Muscle of leg (tissue), 11 donors: Measurements from ENCODE around the gene BCAN. TPM values are rescaled to one million over a fixed set of nuclear protein-coding genes. Genes with fewer than 3 reads are reported as not detected.
A peak's percentile ranks its signal among the peaks of the same experiment; 100 is the strongest.

Source experiments
- DNase-seq: peaks from one replicate; pipeline ENCODE4 v3.0.0; 2013
- H3K27ac ChIP-seq: one replicate; pipeline ENCODE4 v1.5.1; 2013; ENCODE audit warnings: mild to moderate bottlenecking, low read length, control low read depth
- H3K27me3 ChIP-seq: one replicate; pipeline ENCODE4 v1.6.1; 2013; ENCODE audit warnings: low read length; ENCODE audit not compliant: control insufficient read depth, insufficient read depth
- H3K36me3 ChIP-seq: one replicate; pipeline ENCODE4 v1.6.1; 2013; ENCODE audit warnings: low read length; ENCODE audit not compliant: control insufficient read depth, insufficient read depth
- H3K4me1 ChIP-seq: one replicate; pipeline ENCODE4 v1.6.1; 2013; ENCODE audit warnings: low read length; ENCODE audit not compliant: control insufficient read depth, insufficient read depth
- H3K4me3 ChIP-seq: one replicate; pipeline ENCODE4 v1.5.1; 2013; ENCODE audit warnings: low read length, control low read depth
- H3K9me3 ChIP-seq: replicated peaks from 2 replicates; pipeline ENCODE4 v1.6.1; 2013; ENCODE audit warnings: low read depth, low read length; ENCODE audit not compliant: control insufficient read depth
- WGBS: methylation state at CpG from one replicate; pipeline ENCODE4 v1.1.5; 2013; ENCODE audit warnings: missing lambda C conversion rate; ENCODE audit not compliant: insufficient coverage; 5-methylcytosine and 5-hydroxymethylcytosine counted together
- polyA plus RNA-seq, 8 donors: library from polyadenylated mRNA; unstranded; fragments of 120-200 nt; gene quantifications; one replicate each; pipeline versions ENCODE4 v1.2.1 to v1.2.3, GENCODE V29; 2013; ENCODE audit warnings: inconsistent platforms in 1 of 8, low replicate concordance in 1 of 8; ENCODE audit not compliant: insufficient read length in 8 of 8, insufficient read depth in 1 of 8
- total RNA-seq: library from RNA; stranded (reverse); fragments of 120-200 nt; gene quantifications from one replicate; pipeline ENCODE4 v1.2.4, GENCODE V29; 2013

Gene BCAN
- total and polyA plus RNA-seq, 9 donors, result 0.58 to 4.8 (median 2.9) TPM

- DNase-seq, result peak; percentile 97
- Histone ChIP-seq H3K27me3 (peaks cover 35% of the 10 kb centered on the region), H3K4me3 (peak overlapping the region; percentile 75), H3K9me3 (no peaks in the 10 kb centered on the region), H3K36me3 (no peaks in the 10 kb centered on the region), H3K4me1 (peaks cover 92% of the 10 kb centered on the region), H3K27ac (peak overlapping the region; percentile 94)
- 2% methylated on average over 27 of the region's 29 CpGs for WGBS
Measured at GRCh38 chr1:156706657-156707416, 64.9 kb downstream of the BCAN start.

GRCh38 chr1:156707417-156708217 is 65.7 kb downstream of the BCAN start:
- Histone ChIP-seq H3K4me1 (peaks cover 98% of the 10 kb centered on the region), H3K27me3 (peaks cover 35% of the 10 kb centered on the region), H3K4me3 (no peak overlapping the region), H3K9me3 (no peaks in the 10 kb centered on the region), H3K36me3 (no peaks in the 10 kb centered on the region), H3K27ac (peak overlapping the region; percentile 94)
- peak; percentile 95 for DNase-seq
- WGBS, result 0% methylated on average over 1 of the region's 8 CpGs

- no peaks in the 10 kb centered on the region for H3K36me3 ChIP-seq
- H3K27ac ChIP-seq, result peak overlapping the region; percentile 94
- peaks cover 94% of the 10 kb centered on the region for H3K4me1 ChIP-seq
- WGBS, result 18% methylated on average over 2 of the region's 4 CpGs
- no peaks in the 10 kb centered on the region for H3K9me3 ChIP-seq
- peaks cover 31% of the 10 kb centered on the region for H3K27me3 ChIP-seq
- peak; percentile 64 for DNase-seq
- no peak overlapping the region for H3K4me3 ChIP-seq
Measured at GRCh38 chr1:156708218-156708661, 66.3 kb downstream of the BCAN start.

- H3K4me3 ChIP-seq, result no peak overlapping the region
- H3K4me1 ChIP-seq, result peaks cover 86% of the 10 kb centered on the region
- H3K36me3 ChIP-seq, result no peaks in the 10 kb centered on the region
Measured at GRCh38 chr1:156709031-156709430, 67.1 kb downstream of the BCAN start.

More at GRCh38 chr1:156709031-156709430, 67.1 kb downstream of the BCAN start:
- WGBS, result 30% methylated on average over 3 of the region's 4 CpGs
- Histone ChIP-seq H3K27ac (peak overlapping the region; percentile 94), H3K9me3 (no peaks in the 10 kb centered on the region), H3K27me3 (peaks cover 24% of the 10 kb centered on the region)
- peak; percentile 29 for DNase-seq

Other genes starting within 250 kb of the BCAN start
- 16.8 TPM for gene MEF2D, start 141.3 kb upstream of the BCAN start, total RNA-seq
- gene MEF2D, start 141.3 kb upstream of the BCAN start, polyA plus RNA-seq, result 10 to 100 TPM; 48.8 to 75.3 (median 60.8) TPM
- gene IQGAP3, start 69.6 kb upstream of the BCAN start, total RNA-seq, result 5.3 TPM
- gene IQGAP3, start 69.6 kb upstream of the BCAN start, polyA plus RNA-seq, result 10 to 100 TPM in 2 of 8 donors, 1 to 10 TPM in 6; 5.7 to 11.8 (median 8.7) TPM
- gene TTC24, start 62.4 kb upstream of the BCAN start, total RNA-seq, result 0.09 TPM
- under 1 TPM; 0.05 to 0.61 (median 0.20) TPM for gene TTC24, start 62.4 kb upstream of the BCAN start, polyA plus RNA-seq
- gene NAXE, start 50.3 kb upstream of the BCAN start, total RNA-seq, result 36.0 TPM
- gene NAXE, start 50.3 kb upstream of the BCAN start, polyA plus RNA-seq, result 10 to 100 TPM; 24.9 to 33.9 (median 28.6) TPM
- gene GPATCH4, start 40.6 kb upstream of the BCAN start, total RNA-seq, result 10.6 TPM
- gene GPATCH4, start 40.6 kb upstream of the BCAN start, polyA plus RNA-seq, result 10 to 100 TPM; 23.7 to 32.9 (median 28.3) TPM
- gene HAPLN2, start 22.7 kb upstream of the BCAN start, total RNA-seq, result 0.44 TPM
- under 1 TPM; 0.11 to 0.75 (median 0.41) TPM for gene HAPLN2, start 22.7 kb upstream of the BCAN start, polyA plus RNA-seq
- gene NES, start 35.3 kb downstream of the BCAN start, total RNA-seq, result 590 TPM
- gene NES, start 35.3 kb downstream of the BCAN start, polyA plus RNA-seq, result 1,000 to 10,000 TPM in 3 of 8 donors, 100 to 1,000 TPM in 5; 662 to 1,263 (median 888) TPM
- 268 TPM for gene CRABP2, start 63.5 kb downstream of the BCAN start, total RNA-seq
- 100 to 1,000 TPM; 209 to 376 (median 271) TPM for gene CRABP2, start 63.5 kb downstream of the BCAN start, polyA plus RNA-seq
- 13.9 TPM for gene METTL25B, start 86.4 kb downstream of the BCAN start, total RNA-seq
- gene METTL25B, start 86.4 kb downstream of the BCAN start, polyA plus RNA-seq, result 10 to 100 TPM; 13.9 to 24.7 (median 18.6) TPM
- gene ISG20L2, start 86.6 kb downstream of the BCAN start, total RNA-seq, result 14.0 TPM
- 10 to 100 TPM; 20.7 to 29.4 (median 25.3) TPM for gene ISG20L2, start 86.6 kb downstream of the BCAN start, polyA plus RNA-seq
- 65.0 TPM for gene MRPL24, start 99.0 kb downstream of the BCAN start, total RNA-seq
- gene MRPL24, start 99.0 kb downstream of the BCAN start, polyA plus RNA-seq, result 10 to 100 TPM; 64.7 to 74.0 (median 69.1) TPM
- gene HDGF, start 109.6 kb downstream of the BCAN start, total RNA-seq, result 123 TPM
- gene HDGF, start 109.6 kb downstream of the BCAN start, polyA plus RNA-seq, result 100 to 1,000 TPM; 145 to 184 (median 166) TPM
- gene PRCC, start 125.4 kb downstream of the BCAN start, total RNA-seq, result 22.7 TPM
- 10 to 100 TPM; 55.8 to 75.7 (median 63.4) TPM for gene PRCC, start 125.4 kb downstream of the BCAN start, polyA plus RNA-seq
- 0.71 TPM for gene SH2D2A, start 174.7 kb downstream of the BCAN start, total RNA-seq
- 1 to 10 TPM in 4 of 8 donors, under 1 TPM in 4; 0.61 to 1.4 (median 0.98) TPM for gene SH2D2A, start 174.7 kb downstream of the BCAN start, polyA plus RNA-seq
- gene INSRR, start 217.0 kb downstream of the BCAN start, total RNA-seq, result 0.18 TPM
- gene INSRR, start 217.0 kb downstream of the BCAN start, polyA plus RNA-seq, result 1 to 10 TPM in 3 of 8 donors, under 1 TPM in 5; 0.40 to 1.2 (median 0.66) TPM
- 0.35 TPM for gene NTRK1, start 218.7 kb downstream of the BCAN start, total RNA-seq
- gene NTRK1, start 218.7 kb downstream of the BCAN start, polyA plus RNA-seq, result 1 to 10 TPM in 3 of 8 donors, under 1 TPM in 5; 0.41 to 1.9 (median 0.91) TPM